22Rv1 (cell line): ENCODE data around the gene CCNA1.

Source experiments
- ZFX ChIP-seq: fragments of 450-650 bp; IDR thresholded peaks from 2 replicates; pipeline ENCODE4 v1.6.1; 2017; ENCODE audit warnings: antibody characterized with exemption, borderline replicate concordance
- TF ChIP-seq, protein P1 (sequence below): fragments of 450-650 bp; IDR thresholded peaks from 2 replicates; pipeline ENCODE4 v1.5.1; 2017; ENCODE audit warnings: mild to moderate bottlenecking

DNA sequence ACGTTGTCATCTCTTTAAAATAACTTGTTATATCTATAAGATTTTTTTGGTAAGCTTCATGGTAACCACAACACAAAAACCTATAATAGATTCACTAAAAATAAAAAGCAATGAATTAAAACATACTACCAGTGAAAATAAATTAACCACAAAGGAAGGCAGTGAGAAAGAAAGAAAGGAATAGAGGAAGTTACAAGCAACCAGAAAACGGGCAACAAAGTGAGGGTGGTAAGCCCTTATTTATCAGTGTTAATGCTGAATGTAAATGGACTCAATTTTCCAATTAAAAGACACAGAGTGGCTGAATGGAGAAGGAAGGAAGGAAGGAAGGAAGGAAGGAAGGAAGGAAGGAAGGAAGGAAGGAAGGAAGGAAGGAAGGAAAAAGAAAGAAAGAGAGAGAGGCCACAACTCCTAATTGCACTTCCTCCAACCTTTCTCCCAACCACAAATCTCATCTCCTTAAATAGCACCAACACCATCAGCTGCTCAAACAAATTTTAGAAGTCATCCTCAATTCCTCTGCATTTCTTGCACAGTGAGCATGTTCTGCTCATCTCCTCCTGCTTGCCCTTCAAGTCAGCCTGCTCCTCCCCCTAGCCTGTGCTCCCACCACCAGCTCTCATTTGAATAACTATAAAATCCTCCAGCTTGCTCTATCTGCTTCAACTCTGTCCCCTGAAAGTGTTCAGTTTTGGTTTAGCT is 48.6 kb downstream of the CCNA1 start:
- TF ChIP-seq, protein P1, sequence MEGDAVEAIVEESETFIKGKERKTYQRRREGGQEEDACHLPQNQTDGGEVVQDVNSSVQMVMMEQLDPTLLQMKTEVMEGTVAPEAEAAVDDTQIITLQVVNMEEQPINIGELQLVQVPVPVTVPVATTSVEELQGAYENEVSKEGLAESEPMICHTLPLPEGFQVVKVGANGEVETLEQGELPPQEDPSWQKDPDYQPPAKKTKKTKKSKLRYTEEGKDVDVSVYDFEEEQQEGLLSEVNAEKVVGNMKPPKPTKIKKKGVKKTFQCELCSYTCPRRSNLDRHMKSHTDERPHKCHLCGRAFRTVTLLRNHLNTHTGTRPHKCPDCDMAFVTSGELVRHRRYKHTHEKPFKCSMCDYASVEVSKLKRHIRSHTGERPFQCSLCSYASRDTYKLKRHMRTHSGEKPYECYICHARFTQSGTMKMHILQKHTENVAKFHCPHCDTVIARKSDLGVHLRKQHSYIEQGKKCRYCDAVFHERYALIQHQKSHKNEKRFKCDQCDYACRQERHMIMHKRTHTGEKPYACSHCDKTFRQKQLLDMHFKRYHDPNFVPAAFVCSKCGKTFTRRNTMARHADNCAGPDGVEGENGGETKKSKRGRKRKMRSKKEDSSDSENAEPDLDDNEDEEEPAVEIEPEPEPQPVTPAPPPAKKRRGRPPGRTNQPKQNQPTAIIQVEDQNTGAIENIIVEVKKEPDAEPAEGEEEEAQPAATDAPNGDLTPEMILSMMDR = no peak
- TF ChIP-seq ZFX = no peak
